HG03442 (cell line): ENCODE data around the gene LYG1.
"Not testable (repeated sequence)": the region's sequence is repeated elsewhere in the genome, so short reads cannot be mapped to it uniquely, and the experiment has no call there.

ENCODE experiments used
- ATAC-seq: cut with Tn5 transposase; IDR thresholded peaks from one replicate; pipeline ENCODE4 v1.9.1; 2021; ENCODE audit warnings: mild to moderate bottlenecking, moderate library complexity; ENCODE audit not compliant: unreplicated experiment

The LYG1 gene

GRCh38 chr2:99301097-99301496 lies at the start of gene LYG1:
LYG1 (minus strand) TSS chr2:99301197; CDS start chr2:99295670, 5,527 bp downstream.
- ATAC-seq: not testable (repeated sequence)

- ATAC-seq: no peak
These were observed 49.2 kb upstream of the LYG1 start for GRCh38 chr2:99350194-99350593.

GRCh38 chr2:99348173-99348572 lies 47.2 kb upstream of the LYG1 start:
- peak; percentile 62 for ATAC-seq

- no peak for ATAC-seq
These were observed 45.2 kb upstream of the LYG1 start for GRCh38 chr2:99346218-99346617.

GRCh38 chr2:99345446-99345845 lies 44.4 kb upstream of the LYG1 start:
- not testable (repeated sequence) for ATAC-seq

GRCh38 chr2:99342536-99342935 lies 41.5 kb upstream of the LYG1 start:
- no peak for ATAC-seq

GRCh38 chr2:99340669-99341236 lies 39.8 kb upstream of the LYG1 start:
- ATAC-seq: no peak

- ATAC-seq: no peak
These were observed 37.1 kb upstream of the LYG1 start for GRCh38 chr2:99338029-99338585.

GRCh38 chr2:99337113-99338028 lies 36.4 kb upstream of the LYG1 start, which contains the start of gene EIF5B:
EIF5B (plus strand) TSS chr2:99337389; CDS start chr2:99337555, 166 bp downstream.
- peak; percentile 57 for ATAC-seq

GRCh38 chr2:99336804-99337112 lies 35.8 kb upstream of the LYG1 start:
- ATAC-seq: peak; percentile 0

GRCh38 chr2:99335911-99336803 lies 35.2 kb upstream of the LYG1 start, which contains the start of gene TXNDC9:
TXNDC9 (minus strand) TSS chr2:99336333; CDS start chr2:99333210, 3,123 bp downstream.
- peak; percentile 69 for ATAC-seq

GRCh38 chr2:99325384-99325783 lies 24.4 kb upstream of the LYG1 start:
- ATAC-seq: no peak

- not testable (repeated sequence) for ATAC-seq
These were observed 16.8 kb upstream of the LYG1 start for GRCh38 chr2:99317873-99318200.

- no peak for ATAC-seq
These were observed 16.3 kb upstream of the LYG1 start for GRCh38 chr2:99317161-99317872.

GRCh38 chr2:99299580-99299979 lies 1.4 kb downstream of the LYG1 start:
- ATAC-seq: no peak

- ATAC-seq: no peak
These were observed 3.0 kb downstream of the LYG1 start for GRCh38 chr2:99297994-99298393.

- no peak for ATAC-seq
These were observed 15.5 kb downstream of the LYG1 start for GRCh38 chr2:99285526-99285925.

GRCh38 chr2:99279969-99280695 lies 20.9 kb downstream of the LYG1 start:
- ATAC-seq: no peak

- ATAC-seq: no peak
These were observed 22.2 kb downstream of the LYG1 start for GRCh38 chr2:99278793-99279291.
